ENCODE measurements around the gene CNTNAP2.

GRCh38 chr7:147497246-147497645 lies 1380.6 kb downstream of the CNTNAP2 start:
- TF ChIP-seq, protein P1, sequence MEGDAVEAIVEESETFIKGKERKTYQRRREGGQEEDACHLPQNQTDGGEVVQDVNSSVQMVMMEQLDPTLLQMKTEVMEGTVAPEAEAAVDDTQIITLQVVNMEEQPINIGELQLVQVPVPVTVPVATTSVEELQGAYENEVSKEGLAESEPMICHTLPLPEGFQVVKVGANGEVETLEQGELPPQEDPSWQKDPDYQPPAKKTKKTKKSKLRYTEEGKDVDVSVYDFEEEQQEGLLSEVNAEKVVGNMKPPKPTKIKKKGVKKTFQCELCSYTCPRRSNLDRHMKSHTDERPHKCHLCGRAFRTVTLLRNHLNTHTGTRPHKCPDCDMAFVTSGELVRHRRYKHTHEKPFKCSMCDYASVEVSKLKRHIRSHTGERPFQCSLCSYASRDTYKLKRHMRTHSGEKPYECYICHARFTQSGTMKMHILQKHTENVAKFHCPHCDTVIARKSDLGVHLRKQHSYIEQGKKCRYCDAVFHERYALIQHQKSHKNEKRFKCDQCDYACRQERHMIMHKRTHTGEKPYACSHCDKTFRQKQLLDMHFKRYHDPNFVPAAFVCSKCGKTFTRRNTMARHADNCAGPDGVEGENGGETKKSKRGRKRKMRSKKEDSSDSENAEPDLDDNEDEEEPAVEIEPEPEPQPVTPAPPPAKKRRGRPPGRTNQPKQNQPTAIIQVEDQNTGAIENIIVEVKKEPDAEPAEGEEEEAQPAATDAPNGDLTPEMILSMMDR (IDR thresholded peaks at IDR 0.05), result no peak
- TF ChIP-seq POLR2A (IDR thresholded peaks at IDR 0.05), result no peak

Data from uterus (tissue), 2 donors.